ENCODE data around the gene NQO2.
"Not testable (repeated sequence)": the region's sequence is repeated elsewhere in the genome, so short reads cannot be mapped to it uniquely, and the experiment has no call there.

NQO2 gene

GRCh38 chr6:2970034-2970685 is 29.5 kb upstream of the NQO2 start:
- H3K4me3 ChIP-seq (ENCODE audit: low read length), result peak overlapping the region; percentile 68
- TF ChIP-seq, protein P1, sequence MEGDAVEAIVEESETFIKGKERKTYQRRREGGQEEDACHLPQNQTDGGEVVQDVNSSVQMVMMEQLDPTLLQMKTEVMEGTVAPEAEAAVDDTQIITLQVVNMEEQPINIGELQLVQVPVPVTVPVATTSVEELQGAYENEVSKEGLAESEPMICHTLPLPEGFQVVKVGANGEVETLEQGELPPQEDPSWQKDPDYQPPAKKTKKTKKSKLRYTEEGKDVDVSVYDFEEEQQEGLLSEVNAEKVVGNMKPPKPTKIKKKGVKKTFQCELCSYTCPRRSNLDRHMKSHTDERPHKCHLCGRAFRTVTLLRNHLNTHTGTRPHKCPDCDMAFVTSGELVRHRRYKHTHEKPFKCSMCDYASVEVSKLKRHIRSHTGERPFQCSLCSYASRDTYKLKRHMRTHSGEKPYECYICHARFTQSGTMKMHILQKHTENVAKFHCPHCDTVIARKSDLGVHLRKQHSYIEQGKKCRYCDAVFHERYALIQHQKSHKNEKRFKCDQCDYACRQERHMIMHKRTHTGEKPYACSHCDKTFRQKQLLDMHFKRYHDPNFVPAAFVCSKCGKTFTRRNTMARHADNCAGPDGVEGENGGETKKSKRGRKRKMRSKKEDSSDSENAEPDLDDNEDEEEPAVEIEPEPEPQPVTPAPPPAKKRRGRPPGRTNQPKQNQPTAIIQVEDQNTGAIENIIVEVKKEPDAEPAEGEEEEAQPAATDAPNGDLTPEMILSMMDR (conservative IDR thresholded peaks at IDR 0.05; ENCODE audit: low read length), result no peak
- DNase-seq (ENCODE audit: low read depth), result peak; percentile 54

- H3K4me3 ChIP-seq (ENCODE audit: low read length), result peak overlapping the region; percentile 68
- TF ChIP-seq, protein P1 (conservative IDR thresholded peaks at IDR 0.05; ENCODE audit: low read length), result no peak
- peak; percentile 40 for DNase-seq (ENCODE audit: low read depth)
Observed at GRCh38 chr6:2970753-2971419, 28.8 kb upstream of the NQO2 start.

- H3K4me3 ChIP-seq (ENCODE audit: low read length), result peak within 1 kb of the TSS; percentile 68
Observed at GRCh38 chr6:2971420-2972218, 28.1 kb upstream of the NQO2 start, which contains the start of gene SERPINB6. Gene SERPINB6 (minus strand): TSS chr6:2971567. CDS start chr6:2959332, 12,235 bp downstream.

GRCh38 chr6:2972219-2972487 is 27.5 kb upstream of the NQO2 start:
- not testable (repeated sequence) for DNase-seq (ENCODE audit: low read depth)
- H3K4me3 ChIP-seq (ENCODE audit: low read length), result peak overlapping the region; percentile 68

More at GRCh38 chr6:2971420-2972218, 28.1 kb upstream of the NQO2 start, which contains the start of gene SERPINB6:
- peak; percentile 85 for DNase-seq (ENCODE audit: low read depth)
- TF ChIP-seq, protein P1 (conservative IDR thresholded peaks at IDR 0.05; ENCODE audit: low read length), result no peak

- not testable (repeated sequence) for DNase-seq (ENCODE audit: low read depth); H3K4me3 ChIP-seq (ENCODE audit: low read length)
Observed at GRCh38 chr6:2972685-2973084, 27.0 kb upstream of the NQO2 start.

DNA sequence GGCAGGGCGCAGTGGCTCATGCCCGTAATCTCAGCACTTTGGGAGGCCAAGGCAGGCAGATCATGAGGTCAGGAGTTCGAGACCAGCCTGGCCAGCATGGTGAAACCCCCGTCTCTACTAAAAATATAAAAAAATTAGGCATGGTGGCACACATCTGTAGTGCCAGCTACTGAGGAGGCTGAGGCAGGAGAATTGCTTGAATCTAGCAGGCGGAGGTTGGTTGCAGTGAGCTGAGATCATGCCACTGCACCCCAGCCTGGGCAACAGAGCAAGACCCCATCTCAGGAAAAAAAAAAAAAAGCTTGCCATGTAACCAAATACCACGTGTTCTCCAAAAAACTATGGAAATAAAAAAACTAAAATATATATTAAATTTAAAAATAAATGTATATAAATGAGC is 26.5 kb upstream of the NQO2 start:
- DNase-seq (ENCODE audit: low read depth); H3K4me3 ChIP-seq (ENCODE audit: low read length): not testable (repeated sequence)

- DNase-seq (ENCODE audit: low read depth), result peak; percentile 87
- TF ChIP-seq, protein P1 (conservative IDR thresholded peaks at IDR 0.05; ENCODE audit: low read length), result no peak
Observed at GRCh38 chr6:2973676-2974075, 26.0 kb upstream of the NQO2 start.

GRCh38 chr6:2976060-2976459 is 23.6 kb upstream of the NQO2 start:
- no peak for DNase-seq (ENCODE audit: low read depth)
- no peak overlapping the region for H3K4me3 ChIP-seq (ENCODE audit: low read length)
- TF ChIP-seq, protein P1 (conservative IDR thresholded peaks at IDR 0.05; ENCODE audit: low read length), result no peak

More at GRCh38 chr6:2973676-2974075, 26.0 kb upstream of the NQO2 start:
- no peak overlapping the region for H3K4me3 ChIP-seq (ENCODE audit: low read length)

Data from AG10803 (cell line).